OCI-LY3 (cell line): ENCODE data around the gene LGR4.

Source experiments
- H2AFZ ChIP-seq: fragments of 200-600, 300-600 bp; shearing (Covaris generic); 2 replicates; pipeline ENCODE4 v1.6.0; 2014; ENCODE audit warnings: antibody characterized with exemption, low read depth, low read length
- H3K27ac ChIP-seq: fragments of 200-600, 300-600 bp; sonication (generic); 2 replicates; pipeline ENCODE4 v1.5.1; 2014; ENCODE audit warnings: mild to moderate bottlenecking, low read length, moderate library complexity, mixed read lengths
- H3K27me3 ChIP-seq: fragments of 200-600, 300-600 bp; sonication (generic); 2 replicates; pipeline ENCODE4 v1.6.1; 2014; ENCODE audit warnings: low read depth, low read length, mixed read lengths
- H3K36me3 ChIP-seq: fragments of 200-600, 300-600 bp; sonication (generic); replicated peaks from 2 replicates; pipeline ENCODE3; 2014; ENCODE audit warnings: low read depth, low read length, mixed read lengths
- H3K4me1 ChIP-seq: fragments of 300-600, 200-600 bp; sonication (generic); 2 replicates; pipeline ENCODE4 v1.6.1; 2014; ENCODE audit warnings: low read length, mixed read lengths
- H3K4me2 ChIP-seq: fragments of 200-600, 300-600 bp; sonication (generic); 2 replicates; pipeline ENCODE4 v1.6.1; 2014; ENCODE audit warnings: low read length, mixed read lengths
- H3K4me3 ChIP-seq: fragments of 300-600, 200-600 bp; sonication (generic); 2 replicates; pipeline ENCODE4 v1.5.1; 2014; ENCODE audit warnings: antibody characterized with exemption, mild to moderate bottlenecking, low read length, moderate library complexity
- H3K79me2 ChIP-seq: fragments of 300-600, 200-600 bp; shearing (Covaris generic); 2 replicates; pipeline ENCODE4 v1.6.1; 2014; ENCODE audit warnings: mild to moderate bottlenecking, low read length, mixed read lengths
- H3K9ac ChIP-seq: fragments of 300-600, 200-600 bp; shearing (Covaris generic); 2 replicates; pipeline ENCODE4 v1.6.0; 2014; ENCODE audit warnings: mild to moderate bottlenecking, low read length, moderate library complexity
- H3K9me3 ChIP-seq: fragments of 200-600, 300-600 bp; shearing (Covaris generic); 2 replicates; pipeline ENCODE4 v1.6.1; 2014; ENCODE audit warnings: low read length, mixed read lengths; ENCODE audit not compliant: insufficient read depth
- H4K20me1 ChIP-seq: fragments of 200-600, 300-600 bp; sonication (generic); 2 replicates; pipeline ENCODE4 v1.6.1; 2016; ENCODE audit warnings: low read length, mixed read lengths; ENCODE audit not compliant: insufficient read depth
- EZH2phosphoT487 ChIP-seq: fragments of 200-600 bp; shearing (Covaris generic); IDR thresholded peaks from 2 replicates; pipeline ENCODE4 v1.6.1; 2018; ENCODE audit warnings: antibody characterized with exemption, mixed run types, low read depth
- TF ChIP-seq, protein P1 (sequence below): fragments of 200-600, 300-600 bp; sonication (generic); IDR thresholded peaks from 2 replicates; pipeline ENCODE4 v1.5.1; 2014; ENCODE audit warnings: antibody characterized with exemption, low read length, low read depth

The LGR4 gene

DNA sequence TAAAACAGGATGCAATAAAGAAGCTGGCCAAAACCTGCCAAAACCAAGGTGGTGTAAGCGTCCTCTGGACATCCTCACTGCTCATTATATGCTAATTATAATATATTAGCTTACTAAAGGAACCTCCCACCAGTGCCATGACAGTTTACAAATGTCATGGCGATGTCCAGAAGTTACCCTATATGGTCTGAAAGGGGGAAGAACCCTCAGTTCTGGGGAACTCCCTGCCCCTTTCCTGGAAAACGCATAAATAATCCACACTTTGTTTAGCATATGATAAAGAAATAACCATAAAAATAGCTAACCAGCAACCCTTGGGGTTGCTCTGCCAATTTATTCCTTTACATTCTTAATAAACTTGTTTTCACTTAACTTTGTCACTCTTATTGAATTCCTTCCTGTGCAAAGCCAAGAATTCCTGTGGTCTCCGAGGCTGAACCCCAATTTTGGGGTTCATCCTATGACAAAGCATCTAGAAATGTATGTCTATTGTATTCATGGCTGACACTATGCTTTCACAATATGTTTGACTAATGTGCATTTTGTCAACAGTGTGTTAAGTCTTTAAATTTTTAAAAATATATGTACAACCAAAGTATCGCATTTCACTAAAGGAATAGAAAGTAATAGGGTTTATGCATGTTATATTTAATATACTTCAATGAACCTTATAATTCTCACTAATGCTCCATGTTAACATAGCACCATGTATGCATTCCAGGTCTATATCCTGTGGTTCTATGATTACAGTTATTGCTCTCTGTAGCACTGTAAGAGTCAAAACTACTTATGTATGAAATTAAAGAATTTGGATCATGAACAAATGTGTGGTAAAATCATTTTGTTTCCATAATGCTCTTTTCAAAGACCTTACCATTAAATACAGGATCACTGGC, 25.1 kb downstream of the LGR4 start:
- no peak overlapping the region for H2AFZ ChIP-seq
- no peak overlapping the region for H3K27ac ChIP-seq
- no peak overlapping the region for H3K4me2 ChIP-seq
- TF ChIP-seq, protein P1, sequence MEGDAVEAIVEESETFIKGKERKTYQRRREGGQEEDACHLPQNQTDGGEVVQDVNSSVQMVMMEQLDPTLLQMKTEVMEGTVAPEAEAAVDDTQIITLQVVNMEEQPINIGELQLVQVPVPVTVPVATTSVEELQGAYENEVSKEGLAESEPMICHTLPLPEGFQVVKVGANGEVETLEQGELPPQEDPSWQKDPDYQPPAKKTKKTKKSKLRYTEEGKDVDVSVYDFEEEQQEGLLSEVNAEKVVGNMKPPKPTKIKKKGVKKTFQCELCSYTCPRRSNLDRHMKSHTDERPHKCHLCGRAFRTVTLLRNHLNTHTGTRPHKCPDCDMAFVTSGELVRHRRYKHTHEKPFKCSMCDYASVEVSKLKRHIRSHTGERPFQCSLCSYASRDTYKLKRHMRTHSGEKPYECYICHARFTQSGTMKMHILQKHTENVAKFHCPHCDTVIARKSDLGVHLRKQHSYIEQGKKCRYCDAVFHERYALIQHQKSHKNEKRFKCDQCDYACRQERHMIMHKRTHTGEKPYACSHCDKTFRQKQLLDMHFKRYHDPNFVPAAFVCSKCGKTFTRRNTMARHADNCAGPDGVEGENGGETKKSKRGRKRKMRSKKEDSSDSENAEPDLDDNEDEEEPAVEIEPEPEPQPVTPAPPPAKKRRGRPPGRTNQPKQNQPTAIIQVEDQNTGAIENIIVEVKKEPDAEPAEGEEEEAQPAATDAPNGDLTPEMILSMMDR: no peak
- TF ChIP-seq EZH2phosphoT487: no peak
- H3K9me3 ChIP-seq: no peaks in the 10 kb centered on the region
- H3K4me1 ChIP-seq: no peaks in the 10 kb centered on the region
- H3K36me3 ChIP-seq: no peaks in the 10 kb centered on the region
- no peaks in the 10 kb centered on the region for H3K27me3 ChIP-seq
- no peaks in the 10 kb centered on the region for H3K79me2 ChIP-seq
- no peak overlapping the region for H3K9ac ChIP-seq
- H4K20me1 ChIP-seq: no peaks in the 10 kb centered on the region
- H3K4me3 ChIP-seq: no peak overlapping the region

DNA sequence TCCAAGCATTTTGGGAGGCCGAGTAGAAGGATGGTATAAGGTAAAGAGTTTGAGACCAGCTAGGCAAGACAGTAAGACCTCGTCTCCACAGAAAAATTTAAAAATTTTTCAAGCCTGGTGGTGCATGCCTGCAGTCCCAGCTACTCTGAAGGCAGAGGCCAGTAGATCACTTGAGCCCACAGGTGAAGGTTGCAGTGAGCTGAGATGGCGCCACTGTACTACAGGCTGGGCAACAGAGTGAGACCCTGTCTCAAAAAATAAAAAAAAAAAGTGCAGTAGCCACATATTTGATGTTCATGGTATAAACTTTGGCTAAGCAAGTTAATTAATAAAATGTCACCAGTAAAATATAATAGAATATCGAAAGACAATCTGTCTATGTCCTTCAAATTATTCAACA, 27.0 kb downstream of the LGR4 start:
- H3K4me3 ChIP-seq: no peak overlapping the region

DNA sequence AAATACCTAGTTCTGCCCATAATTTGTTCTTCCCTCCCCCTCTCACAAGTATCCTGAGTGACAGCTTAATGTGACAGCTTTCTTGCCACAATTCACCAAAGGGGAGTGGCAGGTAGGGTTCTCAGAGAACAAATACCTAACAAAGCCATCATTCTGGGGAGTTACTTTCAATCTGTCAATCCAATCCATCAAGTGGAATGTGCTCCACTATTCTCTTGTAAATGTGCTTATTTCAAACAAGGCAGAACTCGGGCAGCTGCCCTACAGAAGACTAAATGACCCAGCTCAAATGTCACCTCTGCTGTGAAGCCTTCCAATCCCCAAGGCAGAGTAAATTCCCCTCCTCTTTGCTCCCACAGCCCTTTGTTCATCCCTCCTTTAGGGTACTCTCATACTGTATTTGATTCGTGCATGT, 27.8 kb downstream of the LGR4 start:
- no peaks in the 10 kb centered on the region for H3K4me1 ChIP-seq
- no peak overlapping the region for H3K4me3 ChIP-seq
- no peaks in the 10 kb centered on the region for H3K9me3 ChIP-seq
- H2AFZ ChIP-seq: no peak overlapping the region
- H4K20me1 ChIP-seq: no peaks in the 10 kb centered on the region
- H3K27ac ChIP-seq: no peak overlapping the region
- TF ChIP-seq, protein P1: no peak
- no peak for TF ChIP-seq EZH2phosphoT487
- no peaks in the 10 kb centered on the region for H3K36me3 ChIP-seq
- no peak overlapping the region for H3K9ac ChIP-seq
- H3K4me2 ChIP-seq: no peak overlapping the region
- no peaks in the 10 kb centered on the region for H3K27me3 ChIP-seq
- no peaks in the 10 kb centered on the region for H3K79me2 ChIP-seq

More for the DNA sequence above, 27.0 kb downstream of the LGR4 start:
- H4K20me1 ChIP-seq: no peaks in the 10 kb centered on the region
- H3K9me3 ChIP-seq: no peaks in the 10 kb centered on the region
- H3K79me2 ChIP-seq: no peaks in the 10 kb centered on the region
- H3K9ac ChIP-seq: no peak overlapping the region
- H2AFZ ChIP-seq: no peak overlapping the region
- no peaks in the 10 kb centered on the region for H3K27me3 ChIP-seq
- H3K27ac ChIP-seq: no peak overlapping the region
- H3K36me3 ChIP-seq: no peaks in the 10 kb centered on the region
- no peak for TF ChIP-seq EZH2phosphoT487
- TF ChIP-seq, protein P1: no peak
- no peak overlapping the region for H3K4me2 ChIP-seq
- H3K4me1 ChIP-seq: no peaks in the 10 kb centered on the region

GRCh38 chr11:27443746-27444507, 28.7 kb downstream of the LGR4 start:
- no peak overlapping the region for H3K4me2 ChIP-seq
- no peaks in the 10 kb centered on the region for H3K79me2 ChIP-seq
- H3K27me3 ChIP-seq: no peaks in the 10 kb centered on the region
- no peak overlapping the region for H3K4me3 ChIP-seq
- no peaks in the 10 kb centered on the region for H3K4me1 ChIP-seq
- no peaks in the 10 kb centered on the region for H3K9me3 ChIP-seq
- no peak overlapping the region for H2AFZ ChIP-seq
- H3K27ac ChIP-seq: no peak overlapping the region
- H3K36me3 ChIP-seq: no peaks in the 10 kb centered on the region
- no peak overlapping the region for H3K9ac ChIP-seq
- no peaks in the 10 kb centered on the region for H4K20me1 ChIP-seq
- TF ChIP-seq, protein P1: no peak
- no peak for TF ChIP-seq EZH2phosphoT487
